Measurements from ENCODE around the gene ZNF70.

- TF ChIP-seq, protein P1, sequence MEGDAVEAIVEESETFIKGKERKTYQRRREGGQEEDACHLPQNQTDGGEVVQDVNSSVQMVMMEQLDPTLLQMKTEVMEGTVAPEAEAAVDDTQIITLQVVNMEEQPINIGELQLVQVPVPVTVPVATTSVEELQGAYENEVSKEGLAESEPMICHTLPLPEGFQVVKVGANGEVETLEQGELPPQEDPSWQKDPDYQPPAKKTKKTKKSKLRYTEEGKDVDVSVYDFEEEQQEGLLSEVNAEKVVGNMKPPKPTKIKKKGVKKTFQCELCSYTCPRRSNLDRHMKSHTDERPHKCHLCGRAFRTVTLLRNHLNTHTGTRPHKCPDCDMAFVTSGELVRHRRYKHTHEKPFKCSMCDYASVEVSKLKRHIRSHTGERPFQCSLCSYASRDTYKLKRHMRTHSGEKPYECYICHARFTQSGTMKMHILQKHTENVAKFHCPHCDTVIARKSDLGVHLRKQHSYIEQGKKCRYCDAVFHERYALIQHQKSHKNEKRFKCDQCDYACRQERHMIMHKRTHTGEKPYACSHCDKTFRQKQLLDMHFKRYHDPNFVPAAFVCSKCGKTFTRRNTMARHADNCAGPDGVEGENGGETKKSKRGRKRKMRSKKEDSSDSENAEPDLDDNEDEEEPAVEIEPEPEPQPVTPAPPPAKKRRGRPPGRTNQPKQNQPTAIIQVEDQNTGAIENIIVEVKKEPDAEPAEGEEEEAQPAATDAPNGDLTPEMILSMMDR (IDR thresholded peaks at IDR 0.05; ENCODE audit: low read depth, low read length, poor library complexity, severe bottlenecking): no peak
- TF ChIP-seq EZH2phosphoT487 (IDR thresholded peaks at IDR 0.05; ENCODE audit: borderline replicate concordance, low read length): no peak
These were observed 28.8 kb upstream of the ZNF70 start for GRCh38 chr22:23779731-23780130.
